ENCODE results near the gene PGGHG. TPM values are rescaled to one million over a fixed set of nuclear protein-coding genes. Genes with fewer than 3 reads are reported as not detected.

PGGHG gene
- total and polyA plus RNA-seq, 8 donors: 3.5 to 44.0 (median 16.2) TPM

- Histone ChIP-seq H3K9me3 (no peaks in the 10 kb centered on the region), H3K4me1 (peaks cover 4 to 31% (median 28%) of the 10 kb centered on the region in 4 donors), H3K27ac (peak overlapping the region in 4 of 5 donors; percentile 72 to 83 (median 80)), H3K36me3 (peaks cover 0 to 33% (median 25%) of the 10 kb centered on the region in 4 donors), H3K27me3 (peaks cover 0 to 33% (median 8%) of the 10 kb centered on the region in 3 donors), H3K4me3 (peak overlapping the region; percentile 63 to 87 (median 76))
- no peak for TF ChIP-seq EP300 (IDR thresholded peaks at IDR 0.05)
- no peak for TF ChIP-seq POLR2AphosphoS5 (IDR thresholded peaks at IDR 0.05)
- TF ChIP-seq CTCF (IDR thresholded peaks at IDR 0.05): no peak
- TF ChIP-seq POLR2A (IDR thresholded peaks at IDR 0.05): no peak
- WGBS, 5 donors: 8 to 43% (median 22%) methylated on average over 4 to 14 of the region's 14 CpGs
- DNase-seq: no peak
- intact Hi-C loops (cut with DNase I; ENCODE audit: low total_unique reads): no loop called here
Measured at GRCh38 chr11:289398-289711, 429 bp downstream of the PGGHG start.

GRCh38 chr11:289712-290620, 1.0 kb downstream of the PGGHG start:
- intact Hi-C loops (cut with DNase I; ENCODE audit: low total_unique reads): no loop called here
- Histone ChIP-seq H3K4me1 (peaks cover 4 to 31% (median 28%) of the 10 kb centered on the region in 4 donors), H3K4me3 (peak overlapping the region; percentile 63 to 87 (median 76)), H3K27me3 (peaks cover 0 to 26% (median 4%) of the 10 kb centered on the region in 3 donors), H3K9me3 (no peaks in the 10 kb centered on the region), H3K36me3 (peaks cover 0 to 39% (median 31%) of the 10 kb centered on the region in 4 donors), H3K27ac (peak overlapping the region in 3 of 5 donors; percentile 72 to 83 (median 81))
- 84 to 87% (median 86%) methylated on average over 38 to 48 of the region's 48 CpGs for WGBS, 5 donors
- TF ChIP-seq POLR2A (IDR thresholded peaks at IDR 0.05) (no peak), EP300 (IDR thresholded peaks at IDR 0.05) (no peak), CTCF (IDR thresholded peaks at IDR 0.05) (no peak), POLR2AphosphoS5 (IDR thresholded peaks at IDR 0.05) (no peak)
- no peak for DNase-seq

GRCh38 chr11:290621-291231, 1.8 kb downstream of the PGGHG start:
- Histone ChIP-seq H3K4me3 (no peak overlapping the region), H3K36me3 (peaks cover 0 to 42% (median 33%) of the 10 kb centered on the region in 4 donors), H3K27me3 (peaks cover 0 to 19% (median 4%) of the 10 kb centered on the region in 3 donors), H3K27ac (no peak overlapping the region), H3K4me1 (peaks cover 4 to 31% (median 28%) of the 10 kb centered on the region in 4 donors), H3K9me3 (no peaks in the 10 kb centered on the region)
- WGBS, 5 donors: 83 to 91% (median 89%) methylated on average over 3 to 13 of the region's 13 CpGs
- DNase-seq: no peak
- no peak for TF ChIP-seq EP300 (IDR thresholded peaks at IDR 0.05)
- TF ChIP-seq POLR2A (IDR thresholded peaks at IDR 0.05): no peak
- no peak for TF ChIP-seq CTCF (IDR thresholded peaks at IDR 0.05)
- no peak for TF ChIP-seq POLR2AphosphoS5 (IDR thresholded peaks at IDR 0.05)
- intact Hi-C loops (cut with DNase I; ENCODE audit: low total_unique reads): no loop called here

Measured in stomach (tissue), 9 donors.